Activated naive CD4-positive, alpha-beta T cell treated with anti-CD3 and anti-CD28 coated beads for 36 hours (primary cell): ENCODE measurements around the gene LAMA2. TPM values are rescaled to one million over a fixed set of nuclear protein-coding genes. Genes with fewer than 3 reads are reported as not detected.

Experiments used
- CTCF ChIA-PET: fragments of 350-600 bp; sonication (Branson Sonifier 250); formaldehyde crosslinking; loops from one replicate; lab custom pipeline; 2021; ENCODE audit warnings: antibody characterized with exemption; lab: Charles Lee
- DNase-seq: peaks from one replicate; pipeline ENCODE4 v3.0.0-alpha.2; 2020
- H3K27ac Mint-ChIP-seq: one replicate; pipeline ENCODE4 v1.8.0; 2021; ENCODE audit warnings: mild to moderate bottlenecking, mixed read lengths
- H3K27me3 Mint-ChIP-seq: one replicate; pipeline ENCODE4 v1.8.0; 2021; ENCODE audit warnings: low read depth, mixed read lengths
- H3K36me3 Mint-ChIP-seq: one replicate; pipeline ENCODE4 v1.8.0; 2021; ENCODE audit warnings: low read depth, mixed read lengths
- H3K4me1 Mint-ChIP-seq: one replicate; pipeline ENCODE4 v1.8.0; 2021; ENCODE audit warnings: low read depth, mixed read lengths
- H3K4me3 Mint-ChIP-seq: one replicate; pipeline ENCODE4 v1.8.0; 2021; ENCODE audit warnings: mild to moderate bottlenecking, moderate library complexity, mixed read lengths
- H3K9me3 Mint-ChIP-seq: one replicate; pipeline ENCODE4 v1.8.0; 2021; ENCODE audit warnings: mixed read lengths
- intact Hi-C: fragments of 100-400 bp; cut with micrococcal nuclease; formaldehyde crosslinking; loops from one replicate; pipeline ENCODE4 v1.15.1; 2023
- total RNA-seq, 2 experiments: library from RNA; stranded (reverse); gene quantifications; one replicate each; pipeline ENCODE4 v1.2.3, GENCODE V29; 2021

The LAMA2 gene
- total RNA-seq, 2 experiments from 2014 or later, result 0.86 to 2.2 TPM

- intact Hi-C loops, result no loop called here
- CTCF ChIA-PET, result interaction anchor here (0.6 to 1.3 kb wide), 2 partner anchors 19 to 916 kb away, joined by 3 read pairs; no protein-coding TSS in a partner anchor
- Mint-ChIP-seq H3K36me3 (no peaks in the 10 kb centered on the region), H3K4me1 (no peaks in the 10 kb centered on the region), H3K4me3 (no peak overlapping the region), H3K9me3 (no peaks in the 10 kb centered on the region), H3K27me3 (no peaks in the 10 kb centered on the region), H3K27ac (no peak overlapping the region)
- no peak for DNase-seq
Observed at GRCh38 chr6:129478379-129478778, 595.4 kb downstream of the LAMA2 start.

- no peaks in the 10 kb centered on the region for H3K36me3 Mint-ChIP-seq
- H3K4me3 Mint-ChIP-seq, result no peak overlapping the region
- H3K9me3 Mint-ChIP-seq, result no peaks in the 10 kb centered on the region
- H3K4me1 Mint-ChIP-seq, result peaks cover 12% of the 10 kb centered on the region
- H3K27me3 Mint-ChIP-seq, result no peaks in the 10 kb centered on the region
- no peak overlapping the region for H3K27ac Mint-ChIP-seq
- intact Hi-C loops, result no loop called here
- no peak for DNase-seq
- CTCF ChIA-PET, result interaction anchor here (0.7 kb wide), 1 partner anchor 18 kb away, joined by 3 read pairs; no protein-coding TSS in a partner anchor
Observed at GRCh38 chr6:129481706-129482105, 598.8 kb downstream of the LAMA2 start.

GRCh38 chr6:129485746-129486145 is 602.8 kb downstream of the LAMA2 start:
- H3K4me3 Mint-ChIP-seq, result no peak overlapping the region
- peaks cover 35% of the 10 kb centered on the region for H3K4me1 Mint-ChIP-seq
- no peaks in the 10 kb centered on the region for H3K9me3 Mint-ChIP-seq
- intact Hi-C loops, result no loop called here
- no peak for DNase-seq
- H3K27ac Mint-ChIP-seq, result no peak overlapping the region
- H3K27me3 Mint-ChIP-seq, result no peaks in the 10 kb centered on the region
- peaks cover 2% of the 10 kb centered on the region for H3K36me3 Mint-ChIP-seq
- CTCF ChIA-PET, result interaction anchor here (0.7 to 2.8 kb wide), 4 partner anchors 12 to 1212 kb away, joined by 3 to 11 read pairs (median 4); no protein-coding TSS in a partner anchor

GRCh38 chr6:129486327-129486726 is 603.4 kb downstream of the LAMA2 start:
- H3K27ac Mint-ChIP-seq, result no peak overlapping the region
- intact Hi-C loops, result no loop called here
- CTCF ChIA-PET, result interaction anchor here (1.3 to 2.8 kb wide), 2 partner anchors 12 to 15 kb away, joined by 5 to 11 read pairs; no protein-coding TSS in a partner anchor
- no peaks in the 10 kb centered on the region for H3K9me3 Mint-ChIP-seq
- no peaks in the 10 kb centered on the region for H3K27me3 Mint-ChIP-seq
- no peak for DNase-seq
- no peak overlapping the region for H3K4me3 Mint-ChIP-seq
- H3K36me3 Mint-ChIP-seq, result peaks cover 2% of the 10 kb centered on the region
- H3K4me1 Mint-ChIP-seq, result peaks cover 41% of the 10 kb centered on the region

GRCh38 chr6:129488313-129488712 is 605.4 kb downstream of the LAMA2 start:
- no peak overlapping the region for H3K4me3 Mint-ChIP-seq
- CTCF ChIA-PET, result interaction anchor here (5.1 kb wide), 1 partner anchor 12 kb away, joined by 36 read pairs; no protein-coding TSS in a partner anchor
- intact Hi-C loops, result no loop called here
- H3K36me3 Mint-ChIP-seq, result peaks cover 2% of the 10 kb centered on the region
- H3K9me3 Mint-ChIP-seq, result no peaks in the 10 kb centered on the region
- no peaks in the 10 kb centered on the region for H3K27me3 Mint-ChIP-seq
- H3K4me1 Mint-ChIP-seq, result peaks cover 55% of the 10 kb centered on the region
- peak overlapping the region; percentile 100 for H3K27ac Mint-ChIP-seq
- no peak for DNase-seq

- H3K4me1 Mint-ChIP-seq, result peaks cover 59% of the 10 kb centered on the region
- H3K27ac Mint-ChIP-seq, result peak overlapping the region; percentile 100
- CTCF ChIA-PET, result interaction anchor here (5.1 kb wide), 1 partner anchor 11 kb away, joined by 36 read pairs; no protein-coding TSS in a partner anchor
- no peak for DNase-seq
- peaks cover 2% of the 10 kb centered on the region for H3K36me3 Mint-ChIP-seq
- intact Hi-C loops, result no loop called here
- no peaks in the 10 kb centered on the region for H3K27me3 Mint-ChIP-seq
- H3K9me3 Mint-ChIP-seq, result no peaks in the 10 kb centered on the region
- no peak overlapping the region for H3K4me3 Mint-ChIP-seq
Observed at GRCh38 chr6:129489215-129489765, 606.4 kb downstream of the LAMA2 start.

GRCh38 chr6:129490521-129491255 is 607.8 kb downstream of the LAMA2 start:
- DNase-seq, result peak; percentile 79
- intact Hi-C loops, result loop anchor here (1.0 to 10.0 kb wide), 16 partner anchors 37 to 1613 kb away; partner anchors contain the start of genes PTPRK and SAMD3
- H3K36me3 Mint-ChIP-seq, result peaks cover 2% of the 10 kb centered on the region
- no peaks in the 10 kb centered on the region for H3K9me3 Mint-ChIP-seq
- peaks cover 70% of the 10 kb centered on the region for H3K4me1 Mint-ChIP-seq
- peak overlapping the region; percentile 67 for H3K4me3 Mint-ChIP-seq
- peak overlapping the region; percentile 100 for H3K27ac Mint-ChIP-seq
- CTCF ChIA-PET, result interaction anchor here (0.6 to 5.1 kb wide), 3 partner anchors 9 to 516 kb away, joined by 3 to 36 read pairs (median 3); no protein-coding TSS in a partner anchor
- H3K27me3 Mint-ChIP-seq, result no peaks in the 10 kb centered on the region

GRCh38 chr6:129491436-129491835 is 608.5 kb downstream of the LAMA2 start:
- peaks cover 71% of the 10 kb centered on the region for H3K4me1 Mint-ChIP-seq
- peaks cover 2% of the 10 kb centered on the region for H3K36me3 Mint-ChIP-seq
- no peaks in the 10 kb centered on the region for H3K9me3 Mint-ChIP-seq
- H3K27me3 Mint-ChIP-seq, result no peaks in the 10 kb centered on the region
- intact Hi-C loops, result loop anchor here (1.0 to 10.0 kb wide), 10 partner anchors 211 to 1614 kb away; partner anchors contain the start of genes PTPRK and SAMD3
- H3K27ac Mint-ChIP-seq, result peak overlapping the region; percentile 100
- no peak for DNase-seq
- CTCF ChIA-PET, result interaction anchor here (0.6 to 5.1 kb wide), 3 partner anchors 8 to 93 kb away, joined by 3 to 36 read pairs (median 3); no protein-coding TSS in a partner anchor
- no peak overlapping the region for H3K4me3 Mint-ChIP-seq

- peaks cover 78% of the 10 kb centered on the region for H3K4me1 Mint-ChIP-seq
- intact Hi-C loops, result loop anchor here (5.0 to 10.0 kb wide), 6 partner anchors 385 to 1615 kb away; partner anchors contain the start of gene SAMD3
- no peaks in the 10 kb centered on the region for H3K9me3 Mint-ChIP-seq
- H3K27me3 Mint-ChIP-seq, result no peaks in the 10 kb centered on the region
- no peak for DNase-seq
- H3K4me3 Mint-ChIP-seq, result no peak overlapping the region
- peaks cover 2% of the 10 kb centered on the region for H3K36me3 Mint-ChIP-seq
- CTCF ChIA-PET, result interaction anchor here (0.6 to 5.1 kb wide), 2 partner anchors 8 to 92 kb away, joined by 3 to 36 read pairs; no protein-coding TSS in a partner anchor
- peak overlapping the region; percentile 100 for H3K27ac Mint-ChIP-seq
Observed at GRCh38 chr6:129492260-129492659, 609.3 kb downstream of the LAMA2 start.

- intact Hi-C loops, result loop anchor here (5.0 to 10.0 kb wide), 6 partner anchors 384 to 1616 kb away; partner anchors contain the start of gene SAMD3
- H3K36me3 Mint-ChIP-seq, result peaks cover 2% of the 10 kb centered on the region
- H3K4me3 Mint-ChIP-seq, result no peak overlapping the region
- no peaks in the 10 kb centered on the region for H3K9me3 Mint-ChIP-seq
- peaks cover 88% of the 10 kb centered on the region for H3K4me1 Mint-ChIP-seq
- H3K27me3 Mint-ChIP-seq, result no peaks in the 10 kb centered on the region
- CTCF ChIA-PET, result interaction anchor here (0.8 kb wide), 1 partner anchor 10 kb away, joined by 3 read pairs; no protein-coding TSS in a partner anchor
- peak overlapping the region; percentile 91 for H3K27ac Mint-ChIP-seq
- DNase-seq, result no peak
Observed at GRCh38 chr6:129493354-129493902, 610.5 kb downstream of the LAMA2 start.

- Mint-ChIP-seq H3K4me1 (peaks cover 89% of the 10 kb centered on the region), H3K27me3 (no peaks in the 10 kb centered on the region), H3K36me3 (peaks cover 2% of the 10 kb centered on the region), H3K4me3 (no peak overlapping the region), H3K9me3 (no peaks in the 10 kb centered on the region), H3K27ac (peak overlapping the region; percentile 91)
- DNase-seq, result no peak
- CTCF ChIA-PET, result interaction anchor here (0.5 to 0.6 kb wide), 2 partner anchors 36 to 1287 kb away, joined by 3 read pairs; no protein-coding TSS in a partner anchor
- intact Hi-C loops, result loop anchor here (5.0 to 10.0 kb wide), 6 partner anchors 383 to 1617 kb away; partner anchors contain the start of gene SAMD3
Observed at GRCh38 chr6:129494099-129494498, 611.2 kb downstream of the LAMA2 start.
